Measurements from ENCODE around the gene UCK2. TPM values are rescaled to one million over a fixed set of nuclear protein-coding genes. Genes with fewer than 3 reads are reported as not detected.
A peak's percentile ranks its signal among the peaks of the same experiment; 100 is the strongest.
"Not testable (repeated sequence)": the region's sequence is repeated elsewhere in the genome, so short reads cannot be mapped to it uniquely, and the experiment has no call there.

The UCK2 gene
- total RNA-seq = 10 to 100 TPM; 65.8 to 73.6 TPM
- polyA plus RNA-seq (2013, experiment 1 of 2) = 56.3 TPM
- 54.6 TPM for polyA plus RNA-seq (2013, experiment 2 of 2)
- long read RNA-seq, experiment 1, full-length matches to known transcripts = 12 of 28 reads
- long read RNA-seq, experiment 1, partial matches to known transcripts = 2 of 28 reads
- long read RNA-seq, experiment 1, other reads (novel, unspliced or antisense) = 14 of 28 reads
- long read RNA-seq, experiment 2, full-length matches to known transcripts = 42 of 54 reads
- long read RNA-seq, experiment 2, partial matches to known transcripts = 1 of 54 reads
- long read RNA-seq, experiment 2, other reads (novel, unspliced or antisense) = 11 of 54 reads
- long read RNA-seq, experiment 3, full-length matches to known transcripts = 40 of 59 reads
- long read RNA-seq, experiment 3, partial matches to known transcripts = 5 of 59 reads
- long read RNA-seq, experiment 3, other reads (novel, unspliced or antisense) = 14 of 59 reads
- long read RNA-seq, experiment 4, full-length matches to known transcripts = 9 of 11 reads
- long read RNA-seq, experiment 4, partial matches to known transcripts = 0 of 11 reads
- long read RNA-seq, experiment 4, other reads (novel, unspliced or antisense) = 2 of 11 reads

DNA sequence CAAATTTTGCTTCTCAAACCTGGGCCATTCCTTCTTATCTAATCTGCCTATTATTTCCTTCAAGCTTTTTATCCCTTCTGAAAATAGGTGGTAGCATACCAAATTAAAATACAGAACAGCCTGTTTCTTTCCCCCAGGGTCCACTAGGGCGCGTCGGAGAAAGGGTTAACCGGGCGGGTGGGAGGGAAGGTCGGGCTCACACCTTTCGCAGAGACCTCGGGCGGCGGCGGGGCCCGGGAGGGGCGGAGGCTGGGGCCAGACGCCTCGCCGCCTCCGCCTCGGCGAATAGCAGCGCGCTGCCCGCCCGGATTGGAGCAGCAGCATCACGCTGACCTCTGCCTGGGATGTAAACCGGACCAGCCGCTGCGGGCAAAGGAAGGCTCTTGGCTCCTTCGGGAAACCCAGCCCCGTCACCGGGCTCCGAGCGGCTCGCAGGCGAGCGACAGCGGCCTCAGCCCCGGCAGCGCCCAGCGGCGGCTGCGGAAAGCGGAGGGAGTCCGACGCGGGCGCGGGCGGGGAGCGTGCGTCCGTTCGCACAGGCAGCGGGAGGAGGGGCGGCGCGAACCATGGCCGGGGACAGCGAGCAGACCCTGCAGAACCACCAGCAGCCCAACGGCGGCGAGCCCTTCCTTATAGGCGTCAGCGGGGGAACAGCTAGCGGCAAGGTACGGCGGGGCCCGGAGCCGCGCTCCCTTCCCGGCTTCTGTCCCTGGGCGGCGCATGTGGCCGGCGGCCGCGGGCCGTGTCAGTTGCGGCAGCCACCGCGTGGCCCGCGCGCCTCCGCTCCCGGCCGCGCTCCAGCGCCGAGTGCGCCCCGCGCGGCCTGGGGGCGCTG lies at the start of gene UCK2:
UCK2 (plus strand) TSS at position 347 of the 835 bp plus-strand sequence; CDS start at position 567, 220 bp downstream.
- no peaks in the 10 kb centered on the region for H3K9me3 ChIP-seq (ENCODE audit: control insufficient read depth, low read length)
- H3K4me1 Mint-ChIP-seq = peaks cover 31% of the 10 kb centered on the region
- 0% methylated on average over 16 to 94 of the region's 94 CpGs for WGBS, 2 experiments (ENCODE audit: insufficient coverage in 1 of 2, insufficient read length in 1 of 2)
- H3K4me3 Mint-ChIP-seq = peak within 1 kb of the TSS; percentile 94
- H3K9me3 Mint-ChIP-seq = no peaks in the 10 kb centered on the region
- H3K4me3 ChIP-seq (ENCODE audit: low read length) = peak within 1 kb of the TSS; percentile 100
- TF ChIP-seq, protein P1, sequence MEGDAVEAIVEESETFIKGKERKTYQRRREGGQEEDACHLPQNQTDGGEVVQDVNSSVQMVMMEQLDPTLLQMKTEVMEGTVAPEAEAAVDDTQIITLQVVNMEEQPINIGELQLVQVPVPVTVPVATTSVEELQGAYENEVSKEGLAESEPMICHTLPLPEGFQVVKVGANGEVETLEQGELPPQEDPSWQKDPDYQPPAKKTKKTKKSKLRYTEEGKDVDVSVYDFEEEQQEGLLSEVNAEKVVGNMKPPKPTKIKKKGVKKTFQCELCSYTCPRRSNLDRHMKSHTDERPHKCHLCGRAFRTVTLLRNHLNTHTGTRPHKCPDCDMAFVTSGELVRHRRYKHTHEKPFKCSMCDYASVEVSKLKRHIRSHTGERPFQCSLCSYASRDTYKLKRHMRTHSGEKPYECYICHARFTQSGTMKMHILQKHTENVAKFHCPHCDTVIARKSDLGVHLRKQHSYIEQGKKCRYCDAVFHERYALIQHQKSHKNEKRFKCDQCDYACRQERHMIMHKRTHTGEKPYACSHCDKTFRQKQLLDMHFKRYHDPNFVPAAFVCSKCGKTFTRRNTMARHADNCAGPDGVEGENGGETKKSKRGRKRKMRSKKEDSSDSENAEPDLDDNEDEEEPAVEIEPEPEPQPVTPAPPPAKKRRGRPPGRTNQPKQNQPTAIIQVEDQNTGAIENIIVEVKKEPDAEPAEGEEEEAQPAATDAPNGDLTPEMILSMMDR (conservative IDR thresholded peaks at IDR 0.05) = peak; percentile 47
- no peaks in the 10 kb centered on the region for H3K27me3 ChIP-seq (ENCODE audit: control insufficient read depth, insufficient read depth, low read length, poor library complexity, severe bottlenecking)
- no peaks in the 10 kb centered on the region for H3K27me3 Mint-ChIP-seq (ENCODE audit: insufficient read depth)
- H3K9ac ChIP-seq (ENCODE audit: extremely low read depth, low read length, poor library complexity, severe bottlenecking) = peak within 1 kb of the TSS; percentile 92
- peaks cover 9% of the 10 kb centered on the region for H3K4me1 ChIP-seq (ENCODE audit: control insufficient read depth, insufficient read depth, low read length)
- H3K36me3 Mint-ChIP-seq (ENCODE audit: low read depth) = peaks cover 12% of the 10 kb centered on the region
- peaks cover 8% of the 10 kb centered on the region for H3K36me3 ChIP-seq (ENCODE audit: control insufficient read depth, insufficient read depth, low read length)
- H3K27ac ChIP-seq (ENCODE audit: low read depth, low read length) = peak within 1 kb of the TSS; percentile 77
- peak; percentile 96 for DNase-seq
- peak within 1 kb of the TSS; percentile 96 for H3K27ac Mint-ChIP-seq

DNA sequence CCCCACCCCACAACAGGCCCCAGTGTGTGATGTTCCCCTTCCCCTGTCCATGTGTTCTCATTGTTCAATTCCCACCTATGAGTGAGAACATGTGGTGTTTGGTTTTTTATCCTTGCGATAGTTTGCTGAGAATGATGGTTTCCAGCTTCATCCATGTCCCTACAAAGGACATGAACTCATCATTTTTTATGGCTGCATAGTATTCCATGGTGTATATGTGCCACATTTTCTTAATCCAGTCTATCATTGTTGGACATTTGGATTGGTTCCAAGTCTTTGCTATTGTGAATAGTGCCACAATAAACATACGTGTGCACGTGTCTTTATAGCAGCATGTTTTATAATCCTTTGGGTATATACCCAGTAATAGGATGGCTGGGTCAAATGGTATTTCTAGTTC lies 49.2 kb upstream of the UCK2 start:
- not testable (repeated sequence) for H3K4me3 ChIP-seq (ENCODE audit: low read length); H3K9me3 ChIP-seq (ENCODE audit: control insufficient read depth, low read length); H3K27ac ChIP-seq (ENCODE audit: low read depth, low read length); H3K27me3 ChIP-seq (ENCODE audit: control insufficient read depth, insufficient read depth, low read length, poor library complexity, severe bottlenecking); H3K4me1 ChIP-seq (ENCODE audit: control insufficient read depth, insufficient read depth, low read length); H3K27ac Mint-ChIP-seq; H3K36me3 ChIP-seq (ENCODE audit: control insufficient read depth, insufficient read depth, low read length); H3K4me3 Mint-ChIP-seq; H3K27me3 Mint-ChIP-seq (ENCODE audit: insufficient read depth); H3K4me1 Mint-ChIP-seq; DNase-seq; H3K9ac ChIP-seq (ENCODE audit: extremely low read depth, low read length, poor library complexity, severe bottlenecking)
- no CpG with 5 or more reads among the region's 3 CpGs for WGBS, 2 experiments (ENCODE audit: insufficient coverage in 1 of 2, insufficient read length in 1 of 2)
- Mint-ChIP-seq H3K9me3 (peaks cover 23% of the 10 kb centered on the region), H3K36me3 (ENCODE audit: low read depth) (peaks cover 15% of the 10 kb centered on the region)

DNA sequence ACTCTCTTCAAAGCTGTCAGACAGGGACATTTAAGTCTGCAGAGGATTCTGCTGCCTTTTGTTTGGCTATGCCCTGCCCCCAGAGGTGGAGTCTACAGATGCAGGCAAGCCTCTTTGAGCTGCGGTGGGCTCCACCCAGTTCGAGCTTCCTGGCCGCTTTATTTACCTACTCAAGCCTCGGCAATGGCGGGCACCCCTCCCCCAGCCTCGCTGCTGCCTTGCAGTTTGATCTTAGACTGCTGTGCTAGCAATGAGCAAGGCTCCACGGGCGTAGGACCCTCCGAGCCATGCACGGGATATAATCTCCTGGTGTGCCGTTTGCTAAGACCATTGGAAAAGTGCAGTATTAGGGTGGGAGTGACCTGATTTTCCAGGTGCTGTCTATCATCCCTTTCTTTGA lies 43.9 kb upstream of the UCK2 start:
- H3K4me3 Mint-ChIP-seq; H3K27ac ChIP-seq (ENCODE audit: low read depth, low read length); DNase-seq; H3K36me3 Mint-ChIP-seq (ENCODE audit: low read depth); H3K36me3 ChIP-seq (ENCODE audit: control insufficient read depth, insufficient read depth, low read length); H3K27me3 Mint-ChIP-seq (ENCODE audit: insufficient read depth); H3K4me3 ChIP-seq (ENCODE audit: low read length); H3K9ac ChIP-seq (ENCODE audit: extremely low read depth, low read length, poor library complexity, severe bottlenecking); H3K4me1 ChIP-seq (ENCODE audit: control insufficient read depth, insufficient read depth, low read length); H3K4me1 Mint-ChIP-seq; H3K27ac Mint-ChIP-seq; H3K27me3 ChIP-seq (ENCODE audit: control insufficient read depth, insufficient read depth, low read length, poor library complexity, severe bottlenecking); H3K9me3 ChIP-seq (ENCODE audit: control insufficient read depth, low read length): not testable (repeated sequence)
- WGBS, 2 experiments (ENCODE audit: insufficient coverage in 1 of 2, insufficient read length in 1 of 2) = 94% methylated on average over 5 to 11 of the region's 11 CpGs
- peaks cover 45% of the 10 kb centered on the region for H3K9me3 Mint-ChIP-seq

Measured in endodermal cell (in vitro differentiated cells).